GM21786 (cell line): ENCODE data around the gene RBMS3.

Source experiments
- ATAC-seq: cut with Tn5 transposase; IDR thresholded peaks from one replicate; pipeline ENCODE4 v1.9.1; 2021; ENCODE audit not compliant: unreplicated experiment

RBMS3 gene

DNA sequence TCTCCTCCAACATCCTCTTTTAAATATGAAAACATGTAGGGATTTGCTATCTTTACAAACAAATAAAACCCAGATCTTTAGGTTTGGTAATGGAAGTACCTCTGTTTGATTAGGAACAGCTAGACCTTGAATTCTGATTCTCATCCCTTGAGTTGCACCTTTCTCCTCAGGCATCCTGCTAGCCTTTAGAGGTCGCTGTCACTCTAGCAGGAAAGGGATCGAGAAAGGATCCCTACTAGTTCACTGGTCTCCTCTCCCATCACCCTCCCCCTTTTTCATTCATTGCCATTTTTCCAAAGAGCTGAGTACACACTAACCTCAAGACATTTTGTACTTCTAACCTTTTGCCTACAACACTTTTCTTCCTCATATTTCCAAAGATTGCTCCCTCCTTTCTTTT is 569.8 kb downstream of the RBMS3 start:
- ATAC-seq, result no peak

- ATAC-seq, result no peak
Observed at GRCh38 chr3:29852767-29853166, 571.9 kb downstream of the RBMS3 start.

DNA sequence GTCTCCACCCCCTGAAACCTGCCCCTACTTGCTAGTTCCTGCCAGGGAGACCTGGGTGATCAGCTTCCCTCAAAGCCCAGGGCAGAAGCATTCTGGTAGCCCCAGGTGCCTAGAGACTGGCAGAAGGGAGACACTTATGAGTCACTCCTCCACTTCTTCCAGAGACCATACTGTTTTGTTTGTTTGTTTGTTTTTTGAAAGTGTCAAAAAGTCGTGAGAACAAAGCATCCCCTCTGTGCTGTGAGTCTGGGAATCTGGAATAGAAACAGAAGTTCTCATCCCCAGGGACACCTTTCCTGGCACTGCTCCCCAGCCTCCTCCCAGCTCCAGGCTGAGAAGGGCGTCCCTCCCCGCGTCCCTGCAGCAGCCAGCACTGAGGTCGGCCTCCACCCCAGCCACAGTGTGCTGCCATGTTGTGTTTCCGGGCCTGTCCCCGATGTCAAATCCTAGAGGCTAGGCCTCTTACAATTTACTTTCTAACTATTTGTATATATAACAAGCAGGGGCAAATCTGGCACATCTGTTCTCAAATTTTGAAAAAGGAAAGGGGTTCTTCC is 573.0 kb downstream of the RBMS3 start:
- ATAC-seq, result no peak

- no peak for ATAC-seq
Observed at GRCh38 chr3:29854821-29855220, 574.0 kb downstream of the RBMS3 start.

DNA sequence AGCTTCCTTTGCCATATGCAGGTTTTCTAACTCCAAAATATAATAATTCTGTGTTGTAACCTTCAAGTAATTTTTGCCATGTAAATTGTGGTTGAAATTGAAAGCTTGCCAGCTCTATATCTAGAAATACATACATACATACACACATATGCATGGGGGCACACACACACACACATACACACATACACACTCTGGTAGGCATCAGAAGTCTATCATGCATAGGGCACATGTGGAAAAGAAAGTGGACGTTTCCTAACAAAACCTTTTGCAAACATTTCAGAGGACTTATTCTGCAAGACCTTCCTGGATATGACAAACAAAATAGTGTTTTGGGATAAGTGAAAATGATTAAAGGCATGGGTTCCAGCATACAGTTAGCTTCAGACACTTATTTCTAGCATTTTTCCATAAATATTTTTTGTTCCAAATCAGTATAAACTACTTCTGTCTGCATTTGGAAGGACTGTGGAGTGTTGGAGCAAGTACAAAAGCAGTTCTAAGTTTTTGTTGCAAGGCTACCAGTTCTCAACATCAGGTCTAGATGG is 578.9 kb downstream of the RBMS3 start:
- ATAC-seq, result no peak

GRCh38 chr3:29864809-29865208 is 583.9 kb downstream of the RBMS3 start:
- no peak for ATAC-seq

DNA sequence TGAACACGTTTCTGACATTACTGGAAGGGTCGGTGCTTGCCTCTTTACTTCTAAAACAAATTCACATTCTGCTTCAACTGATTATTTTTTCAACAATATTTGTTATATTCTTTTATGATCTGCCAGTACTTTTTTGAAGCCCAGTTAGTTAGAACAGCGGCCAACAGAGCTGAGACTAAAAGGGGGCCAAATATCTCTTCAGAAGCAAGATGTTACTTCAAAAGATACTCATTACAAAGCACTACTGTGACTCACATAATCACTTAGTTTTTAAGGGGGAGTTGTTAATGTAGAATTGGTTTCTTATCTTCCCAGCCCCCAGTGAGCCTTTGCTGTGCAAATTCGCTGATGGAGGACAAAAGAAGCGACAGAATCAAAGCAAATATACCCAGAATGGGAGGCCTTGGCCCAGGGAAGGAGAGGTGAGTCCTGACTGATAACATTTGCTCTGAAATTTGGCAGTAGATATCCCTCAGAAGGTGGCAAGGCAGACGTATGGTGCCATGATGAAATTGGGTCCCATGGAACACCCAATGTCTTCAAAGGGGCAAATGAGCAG is 587.8 kb downstream of the RBMS3 start:
- no peak for ATAC-seq

- ATAC-seq, result no peak
Observed at GRCh38 chr3:29870136-29870535, 589.3 kb downstream of the RBMS3 start.

DNA sequence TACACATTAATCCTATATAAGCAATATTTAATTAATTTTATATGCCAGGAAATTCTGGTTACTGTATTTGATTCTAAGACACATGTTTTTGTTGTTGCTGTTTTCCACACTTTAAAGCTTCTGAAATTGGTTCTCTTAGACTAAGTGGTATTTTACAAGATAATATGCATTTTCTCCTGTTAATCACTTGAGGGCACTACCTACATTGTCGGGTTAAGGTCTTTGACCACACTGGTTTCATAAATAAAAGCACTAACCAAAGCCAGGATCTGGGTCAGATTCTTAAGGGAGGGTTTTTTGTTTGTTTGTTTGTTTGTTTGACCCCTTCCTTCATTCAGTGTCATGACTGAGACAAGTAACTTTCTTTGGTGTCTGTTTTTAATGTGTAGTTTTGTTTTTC is 590.2 kb downstream of the RBMS3 start:
- ATAC-seq, result no peak

DNA sequence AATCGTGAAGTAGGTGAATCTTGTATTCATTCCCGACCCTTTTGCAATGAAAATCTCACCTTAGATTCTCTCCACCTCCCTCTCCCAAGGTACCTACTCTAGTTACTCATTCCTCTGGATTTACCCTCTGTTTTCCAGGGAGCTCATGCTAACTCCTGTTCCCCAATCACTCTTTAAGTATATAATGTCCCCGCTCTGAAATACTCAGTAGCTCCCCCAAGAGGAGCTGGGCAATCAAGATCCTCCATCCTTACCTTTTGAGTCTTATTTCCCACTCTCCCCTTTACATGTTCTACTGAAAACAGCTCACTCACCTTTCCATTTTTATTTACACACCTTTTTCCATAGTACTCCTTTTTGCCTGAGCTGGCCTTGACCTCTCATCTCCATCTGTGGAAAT is 599.9 kb downstream of the RBMS3 start:
- ATAC-seq, result no peak

- no peak for ATAC-seq
Observed at GRCh38 chr3:29887451-29887850, 606.6 kb downstream of the RBMS3 start.

GRCh38 chr3:29889215-29889614 is 608.3 kb downstream of the RBMS3 start:
- no peak for ATAC-seq

DNA sequence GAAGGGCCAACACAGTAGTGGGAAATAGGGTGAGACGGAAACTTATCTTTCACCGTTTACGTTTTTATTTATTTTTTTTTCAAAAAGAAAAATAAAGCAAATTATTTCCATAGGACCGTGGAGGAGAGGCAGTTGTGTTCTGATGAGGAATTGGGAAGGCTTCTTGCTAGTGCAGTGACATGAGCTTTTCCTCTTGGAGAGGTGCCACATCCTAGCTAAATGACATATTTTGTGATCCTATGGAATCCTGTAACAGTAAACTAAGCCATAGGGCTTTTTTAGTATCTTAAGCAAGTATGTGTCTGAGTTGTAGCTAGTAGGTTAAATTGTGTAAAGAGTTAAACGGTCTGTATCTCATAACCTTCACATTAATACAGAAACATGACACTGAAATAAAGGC is 609.9 kb downstream of the RBMS3 start:
- ATAC-seq, result no peak

DNA sequence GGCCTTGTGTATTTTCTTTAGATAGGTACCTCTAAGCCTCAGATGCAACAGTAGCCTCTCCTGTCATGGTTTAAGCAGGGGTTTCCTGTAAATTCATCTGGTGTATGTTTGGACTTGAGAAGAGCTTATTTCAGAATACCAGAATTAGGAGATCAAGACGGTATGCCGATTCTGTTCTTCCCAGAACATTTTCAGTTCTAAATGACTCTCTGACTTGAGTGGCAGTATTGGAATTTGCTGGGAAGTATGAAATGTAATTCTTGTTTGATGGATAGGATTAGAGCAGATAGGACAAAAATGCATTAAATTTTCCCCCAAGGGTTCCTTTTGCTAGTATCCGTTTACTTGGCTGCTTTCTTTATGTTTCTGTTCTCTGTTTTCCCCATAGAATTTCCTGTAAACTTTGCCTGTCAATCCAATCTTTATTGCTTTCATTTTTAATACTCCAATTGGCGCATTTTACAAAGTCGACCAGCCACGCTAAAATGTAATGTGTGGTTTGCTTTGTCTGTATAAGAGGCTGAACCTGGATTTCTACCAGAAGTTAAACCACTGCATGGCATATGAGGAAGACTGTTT is 612.2 kb downstream of the RBMS3 start:
- ATAC-seq, result no peak

DNA sequence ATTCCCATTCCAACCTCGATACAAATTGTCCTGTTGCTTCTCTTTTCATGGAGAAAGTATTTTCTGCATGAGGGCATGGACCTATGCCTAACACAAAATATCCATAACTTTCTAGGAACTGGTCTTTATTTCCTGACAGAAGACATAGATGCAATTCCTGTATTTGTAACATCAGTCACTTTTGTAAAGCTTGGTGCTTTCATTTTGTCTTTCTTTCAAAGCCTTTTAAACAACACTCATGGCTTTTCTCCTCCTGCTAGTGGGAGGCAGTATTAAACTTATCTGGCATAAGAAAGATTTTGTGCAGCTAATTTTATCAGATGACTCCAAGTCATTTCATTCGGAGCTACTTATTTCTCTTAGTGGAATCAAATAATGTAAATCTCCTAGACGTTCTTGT is 616.0 kb downstream of the RBMS3 start:
- no peak for ATAC-seq

DNA sequence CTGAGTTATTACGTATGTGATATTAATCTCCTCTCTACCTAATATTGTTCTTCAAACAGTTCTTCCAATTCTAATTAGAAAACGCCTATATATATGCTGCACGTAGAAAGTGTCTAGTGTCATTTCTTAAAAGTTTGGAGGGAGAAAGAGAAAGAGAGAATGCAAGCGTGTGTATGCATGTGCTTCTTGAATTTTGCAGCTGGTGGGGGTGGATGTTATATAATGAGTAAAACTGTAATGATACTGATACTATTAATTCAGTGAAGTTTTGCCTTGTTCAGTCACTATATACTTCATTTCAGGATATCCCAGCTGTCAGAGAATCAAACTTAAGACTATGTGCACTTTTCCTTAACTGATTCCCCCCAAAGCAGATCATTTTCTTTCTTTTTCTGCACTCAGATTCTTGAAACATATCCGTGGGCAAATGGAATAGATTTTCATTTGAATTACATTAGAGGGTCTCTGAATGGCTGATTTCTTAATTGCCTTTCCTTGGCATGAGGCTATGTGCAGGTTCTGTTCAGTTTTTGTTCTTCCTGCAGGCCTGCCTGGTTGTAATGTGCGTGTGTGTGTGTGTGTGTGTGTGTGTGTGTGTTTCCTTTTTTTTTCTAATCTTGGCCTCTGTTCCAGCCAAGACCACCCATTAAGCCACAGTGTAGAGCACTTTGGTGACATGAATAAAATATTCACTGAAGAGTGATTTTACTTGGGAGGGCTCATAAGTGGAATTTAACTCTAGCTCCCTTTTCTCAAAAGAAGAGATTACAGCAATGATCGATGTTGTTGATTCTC is 617.5 kb downstream of the RBMS3 start:
- ATAC-seq, result no peak

GRCh38 chr3:29899021-29899420 is 618.1 kb downstream of the RBMS3 start:
- no peak for ATAC-seq

- no peak for ATAC-seq
Observed at GRCh38 chr3:29901097-29901496, 620.2 kb downstream of the RBMS3 start.

DNA sequence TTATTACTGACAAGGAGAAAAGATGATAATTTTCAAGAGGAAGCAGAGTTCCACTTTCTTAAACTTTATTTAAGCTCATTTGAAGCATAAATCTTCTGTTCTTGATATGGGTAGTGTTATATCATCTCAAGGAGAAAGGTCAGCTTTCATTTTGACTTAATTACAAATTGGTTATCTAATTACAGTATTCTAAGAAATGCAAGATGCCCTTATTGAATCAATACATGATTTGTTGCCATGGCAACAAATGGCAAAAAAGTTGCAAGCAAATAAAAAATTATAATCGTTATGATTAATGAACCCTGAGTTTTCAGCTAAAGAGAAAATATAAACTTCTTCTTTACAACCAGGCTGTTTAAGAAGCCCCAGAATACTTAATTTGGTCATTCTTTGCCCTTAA is 622.7 kb downstream of the RBMS3 start:
- no peak for ATAC-seq

GRCh38 chr3:29906906-29907305 is 626.0 kb downstream of the RBMS3 start:
- ATAC-seq, result no peak

- ATAC-seq, result no peak
Observed at GRCh38 chr3:29912600-29913288, 631.9 kb downstream of the RBMS3 start.
